Activated B cell treated with CpG ODN at 0.5 μM for 24 hours (primary cell): ENCODE data around the gene SMTNL2. TPM values are rescaled to one million over a fixed set of nuclear protein-coding genes. Genes with fewer than 3 reads are reported as not detected.
"Not testable (repeated sequence)": the region's sequence is repeated elsewhere in the genome, so short reads cannot be mapped to it uniquely, and the experiment has no call there.

Experiments used
- ATAC-seq: fragments of 200-7000 bp; cut with Tn5 transposase; one replicate; pipeline ENCODE4 v1.10.0; 2021; ENCODE audit warnings: low read depth, mild to moderate bottlenecking, moderate library complexity
- CTCF ChIA-PET: fragments of 350-600 bp; sonication (Branson Sonifier 250); formaldehyde crosslinking; loops from one replicate; lab custom pipeline; 2021; ENCODE audit warnings: antibody characterized with exemption; lab: Charles Lee
- POLR2A ChIA-PET: fragments of 350-600 bp; sonication (Branson Sonifier 250); formaldehyde crosslinking; loops from one replicate; lab custom pipeline; 2021; ENCODE audit warnings: antibody characterized with exemption; lab: Charles Lee
- DNase-seq: peaks from one replicate; pipeline ENCODE4 v3.0.0; 2022
- H3K27ac Mint-ChIP-seq: one replicate; pipeline ENCODE4 v1.8.0; 2020; ENCODE audit warnings: mixed read lengths
- H3K27me3 Mint-ChIP-seq: one replicate; pipeline ENCODE4 v1.8.0; 2021; ENCODE audit warnings: mixed read lengths
- H3K36me3 Mint-ChIP-seq: one replicate; pipeline ENCODE4 v1.8.0; 2021; ENCODE audit warnings: low read depth, mixed read lengths
- H3K4me1 Mint-ChIP-seq: one replicate; pipeline ENCODE4 v1.8.0; 2021; ENCODE audit warnings: mixed read lengths
- H3K4me3 Mint-ChIP-seq: one replicate; pipeline ENCODE4 v1.8.0; 2020; ENCODE audit warnings: mild to moderate bottlenecking, mixed read lengths
- H3K9me3 Mint-ChIP-seq: one replicate; pipeline ENCODE4 v1.8.0; 2020; ENCODE audit warnings: mixed read lengths
- CTCF ChIP-seq: fragments of 200-600 bp; IDR thresholded peaks from one replicate; pipeline ENCODE4 v1.8.0; 2022; ENCODE audit warnings: antibody characterized with exemption, mild to moderate bottlenecking
- intact Hi-C: fragments of 100-400 bp; cut with micrococcal nuclease; formaldehyde crosslinking; loops from one replicate; pipeline ENCODE4 v1.15.1; 2024
- total RNA-seq: library from RNA; stranded (reverse); gene quantifications from 2 replicates; pipeline ENCODE4 v1.2.3, GENCODE V29; 2022

The SMTNL2 gene
- total RNA-seq, 1 donor from 2014 or later: not detected

GRCh38 chr17:4577386-4577993 is 6.8 kb upstream of the SMTNL2 start:
- H3K9me3 Mint-ChIP-seq: no peaks in the 10 kb centered on the region
- ATAC-seq (no peak), DNase-seq (no peak)
- H3K27ac Mint-ChIP-seq: no peak overlapping the region
- peaks cover 7% of the 10 kb centered on the region for H3K4me1 Mint-ChIP-seq
- peaks cover 15% of the 10 kb centered on the region for H3K27me3 Mint-ChIP-seq
- no peak overlapping the region for H3K4me3 Mint-ChIP-seq
- intact Hi-C loops: no loop called here
- H3K36me3 Mint-ChIP-seq: no peaks in the 10 kb centered on the region
- no peak for TF ChIP-seq CTCF
- POLR2A ChIA-PET: no interaction called here
- CTCF ChIA-PET: no interaction called here

- DNase-seq, H3K27ac Mint-ChIP-seq, ATAC-seq, POLR2A ChIA-PET, CTCF ChIA-PET, H3K4me3 Mint-ChIP-seq, H3K4me1 Mint-ChIP-seq, H3K9me3 Mint-ChIP-seq, intact Hi-C loops, H3K36me3 Mint-ChIP-seq: not testable (repeated sequence)
- peaks cover 22% of the 10 kb centered on the region for H3K27me3 Mint-ChIP-seq
Measured at GRCh38 chr17:4578349-4578748, 6.0 kb upstream of the SMTNL2 start.

GRCh38 chr17:4579678-4580077 is 4.7 kb upstream of the SMTNL2 start:
- Mint-ChIP-seq H3K27ac (no peak overlapping the region), H3K4me3 (no peak overlapping the region), H3K4me1 (peaks cover 9% of the 10 kb centered on the region), H3K9me3 (no peaks in the 10 kb centered on the region), H3K36me3 (no peaks in the 10 kb centered on the region), H3K27me3 (peaks cover 27% of the 10 kb centered on the region)
- ChIA-PET CTCF (no interaction called here), POLR2A (no interaction called here)
- ATAC-seq (no peak), DNase-seq (no peak)
- no peak for TF ChIP-seq CTCF
- intact Hi-C loops: no loop called here

GRCh38 chr17:4580291-4580690 is 4.0 kb upstream of the SMTNL2 start:
- ATAC-seq: no peak
- H3K4me1 Mint-ChIP-seq: peaks cover 9% of the 10 kb centered on the region
- TF ChIP-seq CTCF: no peak
- DNase-seq: no peak
- no peaks in the 10 kb centered on the region for H3K9me3 Mint-ChIP-seq
- H3K27me3 Mint-ChIP-seq: peaks cover 30% of the 10 kb centered on the region
- ChIA-PET POLR2A (no interaction called here), CTCF (no interaction called here)
- H3K27ac Mint-ChIP-seq: no peak overlapping the region
- intact Hi-C loops: no loop called here
- no peaks in the 10 kb centered on the region for H3K36me3 Mint-ChIP-seq
- no peak overlapping the region for H3K4me3 Mint-ChIP-seq

GRCh38 chr17:4582101-4582501 is 2.2 kb upstream of the SMTNL2 start:
- CTCF ChIA-PET: no interaction called here
- DNase-seq: no peak
- ATAC-seq: no peak
- no peak for TF ChIP-seq CTCF
- Mint-ChIP-seq H3K9me3 (no peaks in the 10 kb centered on the region), H3K4me1 (peaks cover 9% of the 10 kb centered on the region), H3K4me3 (no peak overlapping the region), H3K27me3 (peaks cover 44% of the 10 kb centered on the region), H3K36me3 (no peaks in the 10 kb centered on the region), H3K27ac (no peak overlapping the region)
- POLR2A ChIA-PET: no interaction called here
- intact Hi-C loops: no loop called here

- CTCF ChIA-PET: no interaction called here
- DNase-seq (no peak), ATAC-seq (no peak)
- peaks cover 44% of the 10 kb centered on the region for H3K27me3 Mint-ChIP-seq
- no peaks in the 10 kb centered on the region for H3K36me3 Mint-ChIP-seq
- intact Hi-C loops: no loop called here
- TF ChIP-seq CTCF: no peak
- H3K27ac Mint-ChIP-seq: no peak overlapping the region
- H3K4me1 Mint-ChIP-seq: peaks cover 9% of the 10 kb centered on the region
- no peak overlapping the region for H3K4me3 Mint-ChIP-seq
- no peaks in the 10 kb centered on the region for H3K9me3 Mint-ChIP-seq
- POLR2A ChIA-PET: no interaction called here
Measured at GRCh38 chr17:4582691-4583090, 1.6 kb upstream of the SMTNL2 start.
